ENCODE results near the gene SBF2. TPM values are rescaled to one million over a fixed set of nuclear protein-coding genes. Genes with fewer than 3 reads are reported as not detected.

The SBF2 gene
- total and polyA plus RNA-seq, 2 of the 13 experiments (the other 11 are each of a cell fraction or from before 2014, with no cell fraction given): 24.0 to 45.8 TPM

DNA sequence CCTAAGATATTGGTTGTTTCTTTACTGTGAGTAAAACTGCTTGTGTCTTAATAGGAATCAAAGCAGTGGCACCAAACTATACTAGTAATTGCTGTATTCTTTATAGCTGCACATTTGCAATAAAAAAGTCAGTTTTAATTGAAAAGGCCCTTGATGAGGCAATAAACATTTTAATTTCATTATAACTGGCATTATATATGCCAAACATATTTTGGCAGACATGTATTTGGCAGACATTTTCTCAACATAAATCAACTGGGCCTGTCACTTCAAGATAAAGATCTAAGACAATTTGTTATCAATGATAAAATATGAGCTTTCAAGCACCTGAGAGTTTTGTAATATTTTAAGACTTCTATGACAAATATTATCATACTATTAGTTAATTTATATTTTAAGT lies 245.7 kb downstream of the SBF2 start:
- Histone ChIP-seq H3K27me3 (ENCODE audit: control insufficient read depth in 1 of 2, insufficient read depth in 2 of 2, low read length in 2 of 2) (no peaks in the 10 kb centered on the region; a peak in 1 of 5 replicates), H3K9ac (ENCODE audit: insufficient read depth, low read depth, low read length) (no peak overlapping the region), H3K9me3 (ENCODE audit: low read length) (peaks cover 19% of the 10 kb centered on the region), H3K27ac (ENCODE audit: extremely low read length, insufficient read depth, low read length) (no peak overlapping the region), H2AFZ (ENCODE audit: low read length) (no peak overlapping the region), H4K20me1 (ENCODE audit: insufficient read depth, low read length) (no peaks in the 10 kb centered on the region), H3K36me3 (replicated peaks in 1 of 2; ENCODE audit: control insufficient read depth in 1 of 2, insufficient read depth in 2 of 2, low read length in 2 of 2) (no peaks in the 10 kb centered on the region), H3K4me3 (replicated peaks in 1 of 3; ENCODE audit: insufficient read depth in 1 of 3, low read depth in 2 of 3, low read length in 3 of 3) (no peak overlapping the region), H3K79me2 (ENCODE audit: insufficient read depth, low read length) (no peaks in the 10 kb centered on the region), H3K4me2 (ENCODE audit: low read depth, low read length) (no peak overlapping the region), H3K4me1 (ENCODE audit: insufficient read depth, low read length) (peaks cover 29% of the 10 kb centered on the region)
- ChIA-PET POLR2A (no interaction called here), CTCF (ENCODE audit: low intra/inter-chr PET ratio, low total read pairs) (no interaction called here)
- BruUV-seq (replicated peaks): no TSS peak
- no peak for FAIRE-seq
- TF ChIP-seq, protein P1, sequence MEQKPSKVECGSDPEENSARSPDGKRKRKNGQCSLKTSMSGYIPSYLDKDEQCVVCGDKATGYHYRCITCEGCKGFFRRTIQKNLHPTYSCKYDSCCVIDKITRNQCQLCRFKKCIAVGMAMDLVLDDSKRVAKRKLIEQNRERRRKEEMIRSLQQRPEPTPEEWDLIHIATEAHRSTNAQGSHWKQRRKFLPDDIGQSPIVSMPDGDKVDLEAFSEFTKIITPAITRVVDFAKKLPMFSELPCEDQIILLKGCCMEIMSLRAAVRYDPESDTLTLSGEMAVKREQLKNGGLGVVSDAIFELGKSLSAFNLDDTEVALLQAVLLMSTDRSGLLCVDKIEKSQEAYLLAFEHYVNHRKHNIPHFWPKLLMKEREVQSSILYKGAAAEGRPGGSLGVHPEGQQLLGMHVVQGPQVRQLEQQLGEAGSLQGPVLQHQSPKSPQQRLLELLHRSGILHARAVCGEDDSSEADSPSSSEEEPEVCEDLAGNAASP (CRISPR knock-in tag; IDR thresholded peaks at IDR 0.05; ENCODE audit: borderline replicate concordance): no peak
- no peak for TF ChIP-seq NR2F2 (IDR thresholded peaks at IDR 0.05; ENCODE audit: borderline replicate concordance, low read depth)
- TF ChIP-seq ETV6 (CRISPR knock-in tag; conservative IDR thresholded peaks at IDR 0.05): no peak
- TF ChIP-seq GFI1 (CRISPR knock-in tag; IDR thresholded peaks at IDR 0.05; ENCODE audit: borderline replicate concordance): no peak
- TF ChIP-seq ZNF180 (CRISPR knock-in tag; IDR thresholded peaks at IDR 0.05; ENCODE audit: borderline replicate concordance, low read depth): no peak
- TF ChIP-seq PAX8 (CRISPR knock-in tag; IDR thresholded peaks at IDR 0.05; ENCODE audit: borderline replicate concordance): no peak
- no peak for TF ChIP-seq ADNP (CRISPR knock-in tag; IDR thresholded peaks at IDR 0.05)
- TF ChIP-seq ZNF251 (CRISPR knock-in tag; IDR thresholded peaks at IDR 0.05): no peak
- in situ Hi-C loops (cut with HindIII; ENCODE audit: extremely low pct_ligation_motif_present, low pct_unique_long_range_greater_than_20kb) (no loop called here), intact Hi-C loops (cut with micrococcal nuclease; ENCODE audit: unreplicated experiment) (no loop called here)
- DNase-seq (ENCODE audit: low spot score): no peak
- ATAC-seq: no peak

DNA sequence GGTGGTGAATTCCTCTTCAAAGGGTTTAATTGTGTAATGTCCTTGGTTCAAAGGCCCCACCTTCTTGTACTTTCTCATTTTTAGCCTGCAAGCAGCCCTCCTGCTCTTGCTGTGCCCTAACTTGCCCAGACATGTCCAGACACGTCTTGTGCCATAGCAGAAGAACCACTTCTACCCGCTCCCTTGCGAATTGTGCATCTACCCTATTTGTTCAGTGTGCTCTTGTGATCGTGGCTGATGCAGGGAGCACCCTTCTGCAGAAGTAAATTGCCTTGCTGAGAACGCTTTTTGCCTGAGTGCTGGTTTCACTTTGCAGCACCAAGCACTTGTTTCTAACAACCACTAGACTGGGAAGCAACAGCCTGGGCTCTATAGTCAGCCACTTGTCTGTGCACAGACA lies 249.4 kb downstream of the SBF2 start:
- no TSS peak for BruUV-seq (replicated peaks)
- DNase-seq (ENCODE audit: low spot score) (peak; percentile 4), FAIRE-seq (no peak), ATAC-seq (no peak)
- no peak overlapping the region for H3K4me3 ChIP-seq (replicated peaks in 1 of 3; ENCODE audit: insufficient read depth in 1 of 3, low read depth in 2 of 3, low read length in 3 of 3)
- no peak overlapping the region for H3K9ac ChIP-seq (ENCODE audit: insufficient read depth, low read depth, low read length)
- intact Hi-C loops (cut with micrococcal nuclease; ENCODE audit: unreplicated experiment): no loop called here
- ChIA-PET CTCF (ENCODE audit: low intra/inter-chr PET ratio, low total read pairs) (no interaction called here), POLR2A (no interaction called here)
- 98% methylated on average over 5 of the region's 5 CpGs for WGBS (ENCODE audit: low lambda C conversion rate)
- no peak overlapping the region for H3K4me2 ChIP-seq (ENCODE audit: low read depth, low read length)
- peak overlapping the region; percentile 45 for H3K27ac ChIP-seq (ENCODE audit: extremely low read length, insufficient read depth, low read length)
- no peaks in the 10 kb centered on the region for H3K27me3 ChIP-seq (ENCODE audit: control insufficient read depth in 1 of 2, insufficient read depth in 2 of 2, low read length in 2 of 2)
- no peak overlapping the region for H2AFZ ChIP-seq (ENCODE audit: low read length)
- H3K4me1 ChIP-seq (ENCODE audit: insufficient read depth, low read length): 0 out of 2 replicates have a peak, but pooled peaks cover under 1% of the 10 kb centered on the region
- no peaks in the 10 kb centered on the region for H3K36me3 ChIP-seq (replicated peaks in 1 of 2; ENCODE audit: control insufficient read depth in 1 of 2, insufficient read depth in 2 of 2, low read length in 2 of 2)
- no peaks in the 10 kb centered on the region for H3K79me2 ChIP-seq (ENCODE audit: insufficient read depth, low read length)
- H3K9me3 ChIP-seq (ENCODE audit: low read length): peaks cover 19% of the 10 kb centered on the region
- in situ Hi-C loops (cut with HindIII; ENCODE audit: extremely low pct_ligation_motif_present, low pct_unique_long_range_greater_than_20kb): no loop called here
- H4K20me1 ChIP-seq (ENCODE audit: insufficient read depth, low read length): no peaks in the 10 kb centered on the region
- TF ChIP-seq, protein P2, sequence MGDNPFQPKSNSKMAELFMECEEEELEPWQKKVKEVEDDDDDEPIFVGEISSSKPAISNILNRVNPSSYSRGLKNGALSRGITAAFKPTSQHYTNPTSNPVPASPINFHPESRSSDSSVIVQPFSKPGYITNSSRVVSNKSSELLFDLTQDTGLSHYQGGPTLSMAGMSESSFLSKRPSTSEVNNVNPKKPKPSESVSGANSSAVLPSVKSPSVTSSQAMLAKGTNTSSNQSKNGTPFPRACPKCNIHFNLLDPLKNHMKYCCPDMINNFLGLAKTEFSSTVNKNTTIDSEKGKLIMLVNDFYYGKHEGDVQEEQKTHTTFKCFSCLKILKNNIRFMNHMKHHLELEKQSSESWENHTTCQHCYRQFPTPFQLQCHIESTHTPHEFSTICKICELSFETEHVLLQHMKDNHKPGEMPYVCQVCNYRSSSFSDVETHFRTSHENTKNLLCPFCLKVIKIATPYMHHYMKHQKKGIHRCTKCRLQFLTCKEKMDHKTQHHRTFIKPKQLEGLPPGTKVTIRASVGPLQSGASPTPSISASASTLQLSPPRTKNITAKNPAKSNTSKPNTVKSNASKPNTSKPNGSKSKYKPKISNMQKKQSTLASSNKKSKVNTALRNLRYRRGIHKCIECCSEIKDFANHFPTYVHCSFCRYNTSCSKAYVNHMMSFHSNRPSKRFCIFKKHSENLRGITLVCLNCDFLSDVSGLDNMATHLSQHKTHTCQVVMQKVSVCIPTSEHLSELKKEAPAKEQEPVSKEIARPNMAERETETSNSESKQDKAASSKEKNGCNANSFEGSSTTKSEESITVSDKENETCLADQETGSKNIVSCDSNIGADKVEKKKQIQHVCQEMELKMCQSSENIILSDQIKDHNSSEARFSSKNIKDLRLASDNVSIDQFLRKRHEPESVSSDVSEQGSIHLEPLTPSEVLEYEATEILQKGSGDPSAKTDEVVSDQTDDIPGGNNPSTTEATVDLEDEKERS (CRISPR knock-in tag; IDR thresholded peaks at IDR 0.05): peak; percentile 98
- TF ChIP-seq CBX5 (CRISPR knock-in tag; IDR thresholded peaks at IDR 0.05; ENCODE audit: borderline replicate concordance) (peak; percentile 55; the same call in 1 of the 2 replicates), SETDB1 (CRISPR knock-in tag; IDR thresholded peaks at IDR 0.05; ENCODE audit: borderline replicate concordance) (peak; percentile 99)
- TF ChIP-seq, protein P3, sequence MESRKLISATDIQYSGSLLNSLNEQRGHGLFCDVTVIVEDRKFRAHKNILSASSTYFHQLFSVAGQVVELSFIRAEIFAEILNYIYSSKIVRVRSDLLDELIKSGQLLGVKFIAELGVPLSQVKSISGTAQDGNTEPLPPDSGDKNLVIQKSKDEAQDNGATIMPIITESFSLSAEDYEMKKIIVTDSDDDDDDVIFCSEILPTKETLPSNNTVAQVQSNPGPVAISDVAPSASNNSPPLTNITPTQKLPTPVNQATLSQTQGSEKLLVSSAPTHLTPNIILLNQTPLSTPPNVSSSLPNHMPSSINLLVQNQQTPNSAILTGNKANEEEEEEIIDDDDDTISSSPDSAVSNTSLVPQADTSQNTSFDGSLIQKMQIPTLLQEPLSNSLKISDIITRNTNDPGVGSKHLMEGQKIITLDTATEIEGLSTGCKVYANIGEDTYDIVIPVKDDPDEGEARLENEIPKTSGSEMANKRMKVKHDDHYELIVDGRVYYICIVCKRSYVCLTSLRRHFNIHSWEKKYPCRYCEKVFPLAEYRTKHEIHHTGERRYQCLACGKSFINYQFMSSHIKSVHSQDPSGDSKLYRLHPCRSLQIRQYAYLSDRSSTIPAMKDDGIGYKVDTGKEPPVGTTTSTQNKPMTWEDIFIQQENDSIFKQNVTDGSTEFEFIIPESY (CRISPR knock-in tag; IDR thresholded peaks at IDR 0.05): peak; percentile 31; the same call in 1 of the 2 replicates
